NCI-H524 (cell line): ENCODE results near the gene SMURF2.
A peak's percentile ranks its signal among the peaks of the same experiment; 100 is the strongest.
"Not testable (repeated sequence)": the region's sequence is repeated elsewhere in the genome, so short reads cannot be mapped to it uniquely, and the experiment has no call there.

ENCODE experiments used
- DNase-seq, 2 experiments: peaks; one replicate each; lab custom pipeline; 2025; lab: John Stamatoyannopoulos, UW

The SMURF2 gene

GRCh38 chr17:64661976-64662773, at the start of gene SMURF2:
Gene SMURF2, minus strand, starts transcription at chr17:64662307. Its CDS starts 427 bp downstream, at chr17:64661880.
- peak; percentile 45 to 67 for DNase-seq

- no peak for DNase-seq
These were observed 47.4 kb upstream of the SMURF2 start for GRCh38 chr17:64709481-64709880.

- DNase-seq = peak in 1 of 2 experiments; percentile 3
These were observed 45.0 kb upstream of the SMURF2 start for GRCh38 chr17:64707050-64707591.

- DNase-seq = no peak
These were observed 44.3 kb upstream of the SMURF2 start for GRCh38 chr17:64706224-64707049.

GRCh38 chr17:64702815-64703214, 40.7 kb upstream of the SMURF2 start:
- no peak for DNase-seq

GRCh38 chr17:64698725-64699124, 36.6 kb upstream of the SMURF2 start:
- DNase-seq = no peak

- no peak for DNase-seq
These were observed 32.1 kb upstream of the SMURF2 start for GRCh38 chr17:64694207-64694606.

GRCh38 chr17:64692187-64692586, 30.1 kb upstream of the SMURF2 start:
- DNase-seq = no peak

- DNase-seq = peak in 1 of 2 experiments; percentile 21
These were observed 27.0 kb upstream of the SMURF2 start for GRCh38 chr17:64689106-64689505.

GRCh38 chr17:64688481-64688880, 26.4 kb upstream of the SMURF2 start:
- DNase-seq = no peak

- DNase-seq = no peak
These were observed 25.9 kb upstream of the SMURF2 start for GRCh38 chr17:64687961-64688360.

- no peak for DNase-seq
These were observed 25.3 kb upstream of the SMURF2 start for GRCh38 chr17:64687376-64687775.

GRCh38 chr17:64686705-64687104, 24.6 kb upstream of the SMURF2 start:
- DNase-seq = no peak

- DNase-seq = peak in 1 of 2 experiments; percentile 20
These were observed 23.6 kb upstream of the SMURF2 start for GRCh38 chr17:64685705-64686104.

GRCh38 chr17:64683796-64684195, 21.7 kb upstream of the SMURF2 start:
- no peak for DNase-seq

- DNase-seq = no peak
These were observed 20.4 kb upstream of the SMURF2 start for GRCh38 chr17:64682261-64683181.

GRCh38 chr17:64679710-64680216, 17.7 kb upstream of the SMURF2 start:
- DNase-seq = no peak

GRCh38 chr17:64676763-64677162, 14.7 kb upstream of the SMURF2 start:
- DNase-seq = no peak

- DNase-seq = not testable (repeated sequence)
These were observed 8.9 kb upstream of the SMURF2 start for GRCh38 chr17:64670843-64671590.
